HG03520 (cell line): Measurements from ENCODE around the gene PIEZO2.
"Not testable (repeated sequence)": the region's sequence is repeated elsewhere in the genome, so short reads cannot be mapped to it uniquely, and the experiment has no call there.

Experiments used
- ATAC-seq: cut with Tn5 transposase; IDR thresholded peaks from one replicate; pipeline ENCODE4 v1.9.1; 2021; ENCODE audit warnings: mild to moderate bottlenecking, moderate library complexity; ENCODE audit not compliant: unreplicated experiment

Gene PIEZO2

DNA sequence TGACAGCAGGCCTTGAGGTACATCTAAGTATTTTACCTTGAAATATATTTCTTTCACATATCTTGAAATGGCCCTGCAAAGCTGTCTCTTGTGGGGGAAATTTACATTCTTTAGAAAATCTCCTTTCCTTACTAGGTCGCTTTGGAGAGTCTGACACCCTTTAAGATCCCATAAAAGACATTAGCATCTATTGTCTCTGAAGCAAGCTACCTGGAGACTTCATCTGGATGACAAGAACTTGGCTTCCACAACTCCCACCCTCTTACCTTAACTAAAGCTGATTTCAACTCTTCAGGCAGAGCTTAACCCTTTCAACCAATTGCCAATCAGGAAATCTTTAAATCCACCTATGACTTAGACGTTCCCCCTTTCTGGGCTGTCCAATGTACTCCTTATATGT lies 219.3 kb downstream of the PIEZO2 start:
- no peak for ATAC-seq

DNA sequence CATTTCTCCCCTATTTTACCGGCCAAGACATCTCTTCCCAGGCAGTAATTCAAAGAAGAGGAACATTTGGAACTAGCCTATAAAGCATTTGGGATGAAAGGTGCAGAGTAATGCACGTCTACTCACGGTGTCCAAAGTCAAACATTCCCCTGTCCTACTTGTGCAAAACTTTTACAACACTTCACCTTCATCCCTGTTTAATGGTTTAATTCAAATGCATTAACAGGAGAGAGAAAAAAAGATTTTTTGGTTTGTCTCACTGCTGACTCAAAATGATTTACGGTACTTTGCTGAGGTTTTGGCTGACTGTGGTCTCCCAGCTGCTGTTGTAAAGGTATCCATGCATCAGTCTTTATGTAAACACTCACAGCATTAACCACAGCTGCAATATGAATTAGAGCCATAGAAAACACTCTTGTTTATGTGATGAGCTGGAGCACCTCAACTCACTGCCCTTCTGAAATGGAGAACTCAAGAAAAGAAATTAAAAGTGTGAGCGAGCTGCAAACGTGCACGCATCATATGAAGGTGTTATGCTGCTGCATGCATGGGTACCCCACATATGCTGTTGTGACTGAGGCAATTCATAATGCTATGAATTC lies 220.5 kb downstream of the PIEZO2 start:
- peak; percentile 76 for ATAC-seq

DNA sequence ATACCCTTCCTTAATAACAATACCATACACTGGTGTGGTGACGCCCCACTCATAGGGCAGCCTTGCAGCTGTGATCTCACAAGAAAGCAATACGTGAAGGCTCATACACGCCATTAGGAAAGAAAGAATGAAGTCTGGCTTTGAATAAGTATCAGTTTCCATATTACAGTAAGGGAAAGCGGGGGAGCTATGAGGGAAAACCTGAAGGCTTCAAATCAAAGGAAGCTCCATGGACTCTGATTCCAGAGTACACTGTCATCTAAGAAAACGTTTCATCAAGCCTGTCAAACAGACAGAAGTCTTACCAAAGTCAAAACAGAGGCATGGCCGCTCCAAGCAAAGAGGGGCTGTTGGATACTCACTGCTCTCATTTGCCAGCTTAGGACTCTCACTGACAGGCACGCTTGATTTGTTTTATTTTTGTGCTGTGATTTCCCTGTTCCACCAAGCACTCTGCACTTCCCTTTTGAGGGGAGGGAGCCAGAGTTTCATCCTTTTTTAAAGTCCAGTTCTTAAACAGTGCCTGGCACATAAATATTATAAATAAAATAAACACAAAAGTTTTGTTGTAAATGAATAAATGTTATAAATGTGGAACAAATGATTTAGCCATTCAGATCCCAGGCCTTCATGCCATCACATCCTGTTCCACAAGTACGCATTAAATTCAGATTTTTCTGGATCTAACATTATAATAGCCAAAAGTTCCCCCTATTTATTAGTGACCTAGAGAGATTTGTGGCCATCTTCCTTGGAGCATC lies 221.2 kb downstream of the PIEZO2 start:
- peak; percentile 66 for ATAC-seq

- no peak for ATAC-seq
Measured at GRCh38 chr18:10927286-10927992, 221.9 kb downstream of the PIEZO2 start.

DNA sequence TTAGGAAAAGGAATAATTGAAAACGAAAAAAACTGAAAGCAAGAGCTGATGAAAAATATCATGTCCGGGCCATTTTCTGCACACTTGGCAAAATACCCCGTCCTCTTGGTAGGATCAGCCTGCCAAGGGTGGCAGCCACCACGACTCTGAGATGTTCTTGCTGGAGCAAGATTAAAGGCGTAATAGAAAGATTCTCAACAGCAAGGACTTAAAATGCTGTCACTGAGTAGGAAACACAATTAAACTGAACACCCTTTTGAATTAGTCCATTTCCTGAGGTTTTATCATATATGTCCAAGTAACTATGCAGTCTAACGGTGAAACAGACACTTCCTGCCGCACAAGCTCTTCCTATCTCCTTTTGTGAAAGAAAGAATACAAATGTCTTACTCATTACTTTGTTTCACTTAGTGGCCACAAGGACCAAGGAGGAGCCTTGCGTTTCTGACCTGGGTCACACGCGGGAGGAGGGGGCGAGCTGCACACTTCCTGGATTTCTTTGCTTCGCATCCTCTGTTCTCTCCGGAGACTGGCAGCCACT lies 222.7 kb downstream of the PIEZO2 start:
- no peak for ATAC-seq

- no peak for ATAC-seq
Measured at GRCh38 chr18:10924290-10924689, 225.1 kb downstream of the PIEZO2 start.

DNA sequence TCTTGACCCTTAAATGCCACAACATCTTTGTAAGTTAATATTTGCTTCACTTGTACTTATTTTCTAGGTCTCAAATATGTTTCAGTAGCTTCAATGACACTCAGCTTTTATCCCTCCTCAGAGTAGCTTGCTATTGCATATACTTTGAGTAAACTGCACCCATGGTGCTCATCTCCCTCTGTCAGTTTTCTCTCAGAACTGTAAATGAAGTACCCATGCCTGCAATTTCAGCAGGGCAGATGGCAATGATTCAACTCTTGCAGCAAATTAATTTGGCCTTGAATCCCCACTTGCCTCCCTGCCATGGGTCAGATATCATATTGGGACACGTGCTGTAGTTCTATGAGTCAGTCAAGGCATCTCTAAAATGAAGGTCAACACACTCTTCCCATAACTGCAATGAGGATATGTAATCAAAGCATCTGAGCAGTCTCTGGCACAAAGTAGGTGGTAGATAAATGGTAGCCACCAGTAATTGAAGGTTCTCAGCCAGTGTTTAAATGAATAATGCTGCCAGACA lies 225.8 kb downstream of the PIEZO2 start:
- no peak for ATAC-seq

DNA sequence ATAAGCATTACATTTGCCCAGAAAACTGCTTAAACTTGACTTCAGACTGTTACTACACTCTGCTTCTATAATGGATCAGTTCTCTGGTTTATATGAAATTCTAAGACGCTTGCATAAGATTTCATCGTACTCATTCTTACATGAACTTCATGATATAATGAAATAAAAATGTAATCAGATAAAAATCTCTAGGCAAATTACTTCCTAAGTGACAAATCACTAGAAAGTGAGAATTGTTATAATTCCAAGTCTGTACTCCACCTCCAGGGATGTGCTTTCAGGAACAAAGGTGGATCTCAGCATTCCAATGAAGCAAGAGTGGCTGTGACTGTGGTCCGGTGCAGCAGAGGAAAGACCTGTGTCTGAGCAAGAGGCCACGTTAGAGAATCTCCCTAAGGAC lies 226.2 kb downstream of the PIEZO2 start:
- ATAC-seq = no peak

- not testable (repeated sequence) for ATAC-seq
Measured at GRCh38 chr18:10922712-10923111, 226.7 kb downstream of the PIEZO2 start.

GRCh38 chr18:10920309-10920708 lies 229.1 kb downstream of the PIEZO2 start:
- not testable (repeated sequence) for ATAC-seq

GRCh38 chr18:10919851-10920250 lies 229.5 kb downstream of the PIEZO2 start:
- no peak for ATAC-seq

DNA sequence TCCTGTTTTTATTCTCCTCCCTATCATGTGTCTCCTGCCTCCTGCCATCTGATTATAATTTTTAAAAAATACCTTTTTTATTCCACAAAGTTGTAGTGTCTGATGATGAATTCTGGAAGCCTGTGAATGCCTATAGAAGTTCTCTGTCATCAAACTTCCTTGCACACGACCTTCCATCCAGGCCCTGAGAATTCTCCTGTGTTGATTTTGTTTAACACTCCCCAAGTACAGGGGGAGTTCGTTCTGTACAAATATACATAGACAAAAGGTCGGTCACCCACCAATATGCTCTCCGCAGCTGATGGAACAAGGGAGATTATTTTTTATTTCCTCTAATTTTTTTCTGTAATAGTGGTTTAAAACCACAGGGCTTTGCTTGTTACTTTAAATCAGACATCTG lies 232.5 kb downstream of the PIEZO2 start:
- ATAC-seq = no peak

GRCh38 chr18:10916387-10916786 lies 233.0 kb downstream of the PIEZO2 start:
- ATAC-seq = no peak

- not testable (repeated sequence) for ATAC-seq
Measured at GRCh38 chr18:10915748-10916147, 233.6 kb downstream of the PIEZO2 start.

DNA sequence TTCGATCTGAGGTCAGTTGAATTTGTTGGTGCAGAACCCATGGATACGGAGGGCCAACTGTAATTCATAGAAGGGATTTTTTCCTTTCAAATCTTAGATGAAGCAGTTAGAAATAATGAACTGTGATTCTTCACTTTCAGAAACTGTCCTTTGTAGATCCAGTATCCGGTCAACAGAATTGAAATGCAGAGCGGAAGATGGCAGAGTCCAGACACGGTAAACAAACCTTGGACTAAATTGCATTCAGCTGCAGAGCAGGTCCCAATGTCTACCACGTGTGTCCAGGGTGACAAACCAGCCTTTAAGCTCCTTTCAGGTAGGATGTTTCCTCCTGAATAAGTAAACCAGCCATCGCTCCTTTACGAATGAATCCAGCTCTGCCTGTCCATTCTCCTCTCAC lies 234.8 kb downstream of the PIEZO2 start:
- ATAC-seq = not testable (repeated sequence)

DNA sequence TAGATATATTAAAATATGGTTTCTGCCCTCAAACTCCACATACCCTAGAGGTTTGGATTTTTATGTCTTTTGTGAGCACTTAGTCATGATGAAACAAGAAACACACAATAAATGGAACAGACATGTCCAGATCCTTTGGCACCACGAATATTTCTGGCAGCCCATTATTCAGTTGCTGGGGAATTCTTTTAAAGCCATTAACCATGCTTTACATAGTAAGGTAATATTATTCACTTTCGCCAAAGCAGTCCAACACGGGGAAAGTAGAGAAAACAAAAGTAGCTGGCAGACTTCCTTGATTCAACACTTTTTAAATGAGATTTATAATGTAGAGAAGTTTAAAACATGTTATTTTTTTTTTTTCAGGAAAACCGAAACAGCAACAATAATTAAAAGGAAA lies 235.4 kb downstream of the PIEZO2 start:
- ATAC-seq = no peak

DNA sequence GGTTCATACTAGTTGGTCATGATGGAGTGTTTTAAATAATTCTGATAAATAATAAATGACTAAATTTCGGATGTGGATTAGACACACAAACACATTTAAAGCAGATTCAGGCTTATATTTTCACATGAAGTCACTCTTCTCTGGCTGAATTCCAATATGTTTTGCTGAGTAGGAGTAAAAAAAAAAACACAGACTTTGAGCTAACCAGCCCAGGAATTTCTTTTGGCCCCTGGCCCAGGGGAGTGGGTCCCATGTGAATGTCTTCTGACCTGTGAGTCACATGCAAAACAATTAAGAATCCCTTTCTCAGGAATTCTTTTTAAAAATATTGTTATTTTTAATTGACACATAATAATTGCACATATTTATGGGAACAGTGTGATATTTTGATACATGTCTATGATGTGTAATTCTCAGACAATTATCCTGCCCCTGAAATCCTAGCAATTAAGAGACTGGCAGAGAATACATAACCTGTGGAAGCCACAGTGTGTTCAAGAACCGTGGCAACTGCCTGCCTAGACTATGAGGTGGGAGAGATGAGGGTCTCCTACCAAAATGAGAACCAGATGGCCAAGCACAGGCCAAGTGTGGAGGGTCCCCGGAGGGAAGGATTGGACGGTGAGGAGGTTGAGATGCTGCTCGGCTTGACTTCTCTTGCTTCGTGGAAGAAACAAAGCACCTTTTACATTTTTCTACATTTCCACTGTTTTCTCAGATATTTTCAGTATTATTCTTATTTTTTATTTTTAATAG lies 236.4 kb downstream of the PIEZO2 start:
- ATAC-seq = no peak

DNA sequence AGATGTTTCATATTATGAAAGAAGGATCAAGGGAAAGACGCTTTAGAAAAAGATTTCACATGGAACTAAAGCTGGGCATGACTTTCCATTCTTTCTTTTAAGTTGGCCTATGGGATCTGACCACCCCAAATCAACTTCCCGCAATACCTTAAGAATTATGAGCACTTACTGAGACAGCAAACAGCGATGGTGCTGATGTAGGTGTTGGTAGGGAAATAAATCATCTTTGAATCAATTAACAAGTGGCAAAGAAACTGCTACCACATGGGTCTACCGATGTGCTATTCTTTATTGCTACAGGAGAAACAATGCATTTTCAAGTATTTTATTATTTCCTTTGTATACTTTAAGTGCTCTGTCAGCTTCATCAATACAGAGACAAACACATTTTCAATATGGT lies 239.6 kb downstream of the PIEZO2 start:
- no peak for ATAC-seq

DNA sequence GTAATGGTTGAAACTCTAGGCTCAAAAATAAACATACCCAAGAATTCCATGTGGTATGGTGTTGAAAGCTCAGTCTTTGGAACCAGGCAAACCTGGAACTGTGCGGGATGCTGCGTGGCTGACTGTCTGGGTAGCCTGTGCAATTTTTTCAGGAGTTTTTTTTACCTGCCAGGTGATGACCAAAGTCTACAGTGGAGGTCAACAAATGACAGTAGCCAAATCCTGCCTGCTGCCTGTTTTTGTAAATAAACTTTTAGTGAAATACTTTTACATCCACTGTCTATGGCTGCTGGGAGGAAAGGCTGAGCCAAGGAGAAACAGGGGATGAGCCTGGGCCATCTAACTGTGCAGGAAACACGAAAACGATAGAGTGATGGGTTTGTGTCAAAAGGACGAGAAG lies 240.6 kb downstream of the PIEZO2 start:
- no peak for ATAC-seq

DNA sequence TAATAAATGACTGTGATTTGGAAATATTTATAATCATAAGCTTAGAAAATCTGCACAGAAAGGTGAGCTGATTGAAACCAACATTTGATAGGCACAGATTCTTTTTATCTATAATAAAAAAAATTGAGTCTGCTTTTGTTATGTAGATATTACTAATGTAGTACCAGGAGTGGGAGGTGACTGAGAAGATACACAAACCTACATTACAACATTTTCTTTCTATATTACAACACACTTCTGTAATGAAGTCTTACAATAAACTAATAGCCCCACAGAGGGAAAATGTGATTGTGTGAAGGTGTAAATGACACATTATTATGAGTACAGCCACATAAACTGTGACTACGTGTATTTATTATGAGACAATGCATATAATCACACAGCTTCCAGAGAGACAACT lies 241.6 kb downstream of the PIEZO2 start:
- ATAC-seq = no peak

- no peak for ATAC-seq
Measured at GRCh38 chr18:10901329-10901728, 248.0 kb downstream of the PIEZO2 start.
